K562 (cell line): Measurements from ENCODE around the gene MLLT6. TPM values are rescaled to one million over a fixed set of nuclear protein-coding genes. Genes with fewer than 3 reads are reported as not detected.

Experiments
- ATAC-seq: fragments of 200-7000 bp; cut with Tn5 transposase; 3 replicates; pipeline ENCODE4 v1.9.1; 2020; ENCODE audit warnings: moderate library complexity
- BruUV-seq: library from RNA; stranded (reverse); fragments of 400-500 nt; replicated peaks from 2 replicates; lab custom pipeline; 2021; lab: Mats Ljungman, UMichigan
- CTCF ChIA-PET: fragments of 300-600 bp; formaldehyde crosslinking; extraction: SDS; loops from one replicate; lab custom pipeline; 2021; ENCODE audit warnings: low intra/inter-chr PET ratio; lab: Yijun Ruan, JAX
- POLR2A ChIA-PET: fragments of 300-600, 350-650 bp; sonication (Branson Sonifier 250); formaldehyde crosslinking; extraction: SDS; loops from one replicate; lab custom pipeline; 2021; ENCODE audit warnings: antibody characterized with exemption, inconsistent platforms; lab: Yijun Ruan, JAX
- DNase-seq, 4 experiments: peaks; one replicate each; pipeline versions ENCODE4 v3.0.0 to v3.0.0-alpha.2; 2011 to 2018; ENCODE audit warnings: low spot score in 3 of 4, mixed read lengths in 3 of 4; ENCODE audit errors: extremely low read depth in 1 of 4
- FAIRE-seq: peaks from 2 replicates; lab custom pipeline; 2011; peaks lifted over from hg19 to GRCh38; lab: Jason Lieb, UNC
- H2AFZ ChIP-seq: 2 replicates; pipeline ENCODE4 v1.6.0; 2011; ENCODE audit warnings: low read depth, low read length, control low read depth, inconsistent platforms
- H3K27ac ChIP-seq: fragments of 200-600 bp; 3 replicates; pipeline ENCODE4 v1.8.0; 2011; ENCODE audit warnings: low read depth, mild to moderate bottlenecking, control low read depth, inconsistent platforms, low read length, moderate library complexity, mixed read lengths; ENCODE audit errors: extremely low read depth
- H3K27me3 ChIP-seq, 2 experiments: fragments of 300-600 bp in 1 of 2; 2 replicates in 1 of 2; 3 replicates in 1 of 2; pipeline versions ENCODE4 v1.6.0 to v1.8.0; 2011; ENCODE audit warnings: inconsistent platforms in 2 of 2, low read length in 2 of 2, mild to moderate bottlenecking in 1 of 2, mixed read lengths in 1 of 2, moderate library complexity in 1 of 2; ENCODE audit not compliant: control insufficient read depth in 2 of 2, insufficient read depth in 2 of 2
- H3K36me3 ChIP-seq: fragments of 300-600 bp; 3 replicates; pipeline ENCODE4 v1.8.0; 2011; ENCODE audit warnings: mild to moderate bottlenecking, low read length, inconsistent platforms; ENCODE audit not compliant: control insufficient read depth, insufficient read depth
- H3K4me1 ChIP-seq, 2 experiments: fragments of 200-600 bp in 1 of 2; replicated peaks in 1 of 2; 2 replicates in 1 of 2; 3 replicates in 1 of 2; pipeline versions ENCODE4 v1.5.1 to v1.8.0; 2011; ENCODE audit warnings: inconsistent platforms in 2 of 2, low read length in 2 of 2, mild to moderate bottlenecking in 1 of 2, mixed read lengths in 1 of 2, moderate library complexity in 1 of 2; ENCODE audit not compliant: control insufficient read depth in 2 of 2, insufficient read depth in 2 of 2
- H3K4me2 ChIP-seq: 2 replicates; pipeline ENCODE4 v1.6.1; 2011; ENCODE audit warnings: low read length, control low read depth, inconsistent platforms, mixed read lengths; ENCODE audit not compliant: insufficient read depth
- H3K4me3 ChIP-seq: fragments of 200-600 bp; sonication (generic), shearing (Covaris generic); 2 replicates; pipeline ENCODE4 v1.5.1; 2016; ENCODE audit warnings: control low read depth, inconsistent platforms
- H3K79me2 ChIP-seq: fragments of 200-600 bp; 3 replicates; pipeline ENCODE4 v1.8.0; 2011; ENCODE audit warnings: low read length, inconsistent platforms; ENCODE audit not compliant: control insufficient read depth, insufficient read depth
- H3K9ac ChIP-seq, 2 experiments: 2 replicates each; pipeline versions ENCODE4 v1.6.0 to v1.6.1; 2011; ENCODE audit warnings: low read depth in 2 of 2, low read length in 2 of 2, control low read depth in 1 of 2, inconsistent platforms in 1 of 2, mild to moderate bottlenecking in 1 of 2, mixed read lengths in 1 of 2; ENCODE audit not compliant: insufficient read depth in 1 of 2
- H3K9me1 ChIP-seq: one replicate; pipeline ENCODE4 v1.6.0; 2011; ENCODE audit warnings: inconsistent platforms, mild to moderate bottlenecking, low read length, moderate library complexity; ENCODE audit not compliant: control insufficient read depth, insufficient read depth
- H3K9me3 ChIP-seq: replicated peaks from 2 replicates; pipeline ENCODE4 v1.5.1; 2011; ENCODE audit warnings: low read depth, low read length, inconsistent platforms; ENCODE audit not compliant: control insufficient read depth, insufficient read depth
- H4K20me1 ChIP-seq: replicated peaks from 2 replicates; pipeline ENCODE4 v1.6.1; 2011; ENCODE audit warnings: low read length, inconsistent platforms, mixed read lengths; ENCODE audit not compliant: control insufficient read depth, insufficient read depth
- CBX2 ChIP-seq: fragments of 200-600 bp; sonication (generic); IDR thresholded peaks from one replicate; pipeline ENCODE4 v1.6.1; 2012; ENCODE audit warnings: mild to moderate bottlenecking, low read length, inconsistent platforms; ENCODE audit not compliant: insufficient read depth, poor library complexity, severe bottlenecking
- CREB1 ChIP-seq, 2 experiments: sonication (generic) in 1 of 2; formaldehyde crosslinking in 1 of 2; IDR thresholded peaks; 2 replicates each; pipeline versions ENCODE4 v1.6.1 to v1.8.0; 2012 to 2022; ENCODE audit warnings: inconsistent platforms in 1 of 2, mild to moderate bottlenecking in 1 of 2, missing genetic modification reagents in 1 of 2, moderate library complexity in 1 of 2
- NFXL1 ChIP-seq: fragments of 450-650 bp; formaldehyde crosslinking; IDR thresholded peaks from 2 replicates; pipeline ENCODE4 v1.4.0; 2021; ENCODE audit warnings: mild to moderate bottlenecking
- PHTF2 ChIP-seq: fragments of 250-450 bp; sonication (Bioruptor Pico); IDR thresholded peaks from 2 replicates; pipeline ENCODE4 v1.5.0; 2021; ENCODE audit warnings: mild to moderate bottlenecking
- RFX1 ChIP-seq: fragments of 450-650 bp; IDR thresholded peaks from 2 replicates; pipeline ENCODE4 v1.6.1; 2016; ENCODE audit warnings: mild to moderate bottlenecking, moderate library complexity
- RFX5 ChIP-seq: IDR thresholded peaks from 2 replicates; pipeline ENCODE4 v1.6.1; 2011; ENCODE audit warnings: low read depth, mild to moderate bottlenecking, improper control_type of control experiment, low read length
- ZC3H4 ChIP-seq: sonication (generic); formaldehyde crosslinking; IDR thresholded peaks from 2 replicates; pipeline ENCODE4 v1.9.0; 2021; ENCODE audit warnings: missing genetic modification reagents, borderline replicate concordance
- ZNF77 ChIP-seq: fragments of 250-450 bp; sonication (Bioruptor Pico); IDR thresholded peaks from 2 replicates; pipeline ENCODE4 v1.5.0; 2020
- whole genome bisulfite sequencing: fragments of 100-300 bp; shearing (Covaris generic); methylation state at CpG from one replicate; pipeline ENCODE4 v1.1.6; 2016; ENCODE audit warnings: low coverage, mixed read lengths; ENCODE audit not compliant: insufficient coverage; ENCODE audit errors: missing lambda C conversion rate; 5-methylcytosine and 5-hydroxymethylcytosine counted together
- in situ Hi-C: fragments of 300-500 bp; cut with MboI; formaldehyde crosslinking; loops from 4 replicates; pipeline ENCODE4 v1.15.0; 2018; ENCODE audit warnings: inconsistent platforms, mixed read lengths
- intact Hi-C: fragments of 100-400 bp; cut with micrococcal nuclease; formaldehyde crosslinking; loops from 2 replicates; pipeline ENCODE4 v1.14.2; 2022
- polyA plus RNA-seq, 8 experiments: library from polyadenylated mRNA; depleted of rRNA in 4 of 8; stranded (reverse) in 5 of 8; unstranded in 3 of 8; fragments of >200 nt; fragmentation: Nextera tagmentation in 2 of 8; fragmentation: Illumina TruSeq in 1 of 8; extraction: Ambion mirVana in 2 of 8; extraction: Trizol in 1 of 8; gene quantifications; 2 replicates each; pipeline versions ENCODE4 v1.2.1 to v1.2.3, GENCODE V29; 2011 to 2014; ENCODE audit warnings: inconsistent platforms in 1 of 8, missing spikeins in 1 of 8
- total RNA-seq, 7 experiments: library from RNA; depleted of rRNA in 6 of 7; stranded (reverse); fragments of >200 nt in 6 of 7; fragmentation: Illumina TruSeq in 2 of 7; extraction: Trizol in 2 of 7; gene quantifications; 2 replicates each; pipeline versions ENCODE4 v1.2.1 to v1.2.3, GENCODE V29; 2011 to 2021; ENCODE audit warnings: low replicate concordance in 1 of 7
- TF ChIP-seq, protein P1 (sequence below): fragments of 250-450 bp; sonication (Bioruptor Pico); IDR thresholded peaks from 2 replicates; pipeline ENCODE4 v1.5.0; 2021
- TF ChIP-seq, protein P2 (sequence below): fragments of 250-450 bp; sonication (Bioruptor Pico); IDR thresholded peaks from 2 replicates; pipeline ENCODE4 v1.5.0; 2020; ENCODE audit warnings: mild to moderate bottlenecking
- TF ChIP-seq, protein P3 (sequence below): fragments of 200-400 bp; formaldehyde crosslinking; IDR thresholded peaks from 2 replicates; pipeline ENCODE4 v1.6.1; 2017; ENCODE audit warnings: mild to moderate bottlenecking, low read depth, low read length, moderate library complexity
- TF ChIP-seq, protein P4 (sequence below): fragments of 250-450 bp; sonication (Bioruptor Pico); IDR thresholded peaks from 2 replicates; pipeline ENCODE4 v1.8.0; 2022; ENCODE audit warnings: moderate library complexity, mild to moderate bottlenecking, inconsistent platforms
- TF ChIP-seq, protein P5 (sequence below): fragments of 250-450 bp; sonication (Bioruptor Pico); IDR thresholded peaks from 2 replicates; pipeline ENCODE4 v1.8.0; 2022; ENCODE audit warnings: moderate library complexity, mild to moderate bottlenecking, inconsistent platforms
- TF ChIP-seq, protein P6 (sequence below): sonication (generic); formaldehyde crosslinking; IDR thresholded peaks from 2 replicates; pipeline ENCODE4 v1.8.1; 2023; ENCODE audit warnings: mild to moderate bottlenecking, missing genetic modification reagents

The MLLT6 gene
- total and polyA plus RNA-seq, 9 of the 15 experiments (the other 6 are each of a cell fraction or from before 2014, with no cell fraction given): 3.1 to 71.7 (median 30.0) TPM

DNA sequence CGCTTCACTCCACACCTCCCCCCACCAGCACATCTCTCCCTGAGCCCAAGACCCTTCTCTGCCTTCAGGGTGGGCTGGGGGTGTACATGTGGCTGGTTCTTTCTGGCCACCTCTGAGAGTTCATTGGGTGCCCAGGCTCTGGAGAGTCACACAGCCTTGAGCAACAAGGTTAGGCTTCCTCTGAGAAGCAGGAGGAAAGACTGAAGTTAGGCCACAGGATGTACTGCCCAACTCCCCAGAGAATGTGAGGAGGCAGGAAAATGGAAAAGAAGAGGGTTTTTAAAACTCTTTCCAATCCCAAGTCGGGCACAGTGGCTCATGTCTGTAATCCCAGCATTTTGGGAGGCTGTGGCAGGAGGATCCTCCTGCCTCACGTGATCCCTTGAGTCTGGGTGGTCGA is 35.7 kb downstream of the MLLT6 start:
- peaks cover 5% of the 10 kb centered on the region for H3K9me1 ChIP-seq
- in situ Hi-C loops: no loop called here
- peaks cover 10% of the 10 kb centered on the region for H4K20me1 ChIP-seq
- peaks cover 40% of the 10 kb centered on the region for H3K79me2 ChIP-seq
- ATAC-seq (no peak), DNase-seq (no peak), FAIRE-seq (no peak)
- no peak overlapping the region for H3K27ac ChIP-seq
- WGBS: 64% methylated on average over 3 of the region's 4 CpGs
- no peaks in the 10 kb centered on the region for H3K27me3 ChIP-seq
- H3K9me3 ChIP-seq: no peaks in the 10 kb centered on the region
- no TSS peak for BruUV-seq
- H2AFZ ChIP-seq: no peak overlapping the region
- H3K4me2 ChIP-seq: no peak overlapping the region
- peak overlapping the region in 1 of 2 experiments; percentile 56; a peak in 1 of 4 replicates for H3K9ac ChIP-seq
- peaks cover 5 to 27% of the 10 kb centered on the region in 2 experiments for H3K4me1 ChIP-seq
- no peak overlapping the region for H3K4me3 ChIP-seq
- ChIA-PET POLR2A (no interaction called here), CTCF (no interaction called here)
- peaks cover 49% of the 10 kb centered on the region; the same call in 2 of the 3 replicates for H3K36me3 ChIP-seq
- intact Hi-C loops: no loop called here
- TF ChIP-seq, protein P1, sequence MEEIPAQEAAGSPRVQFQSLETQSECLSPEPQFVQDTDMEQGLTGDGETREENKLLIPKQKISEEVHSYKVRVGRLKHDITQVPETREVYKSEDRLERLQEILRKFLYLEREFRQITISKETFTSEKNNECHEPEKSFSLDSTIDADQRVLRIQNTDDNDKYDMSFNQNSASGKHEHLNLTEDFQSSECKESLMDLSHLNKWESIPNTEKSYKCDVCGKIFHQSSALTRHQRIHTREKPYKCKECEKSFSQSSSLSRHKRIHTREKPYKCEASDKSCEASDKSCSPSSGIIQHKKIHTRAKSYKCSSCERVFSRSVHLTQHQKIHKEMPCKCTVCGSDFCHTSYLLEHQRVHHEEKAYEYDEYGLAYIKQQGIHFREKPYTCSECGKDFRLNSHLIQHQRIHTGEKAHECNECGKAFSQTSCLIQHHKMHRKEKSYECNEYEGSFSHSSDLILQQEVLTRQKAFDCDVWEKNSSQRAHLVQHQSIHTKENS (CRISPR knock-in tag): no peak
- TF ChIP-seq NFXL1 (CRISPR knock-in tag) (no peak), ZNF77 (no peak), CBX2 (no peak), PHTF2 (CRISPR knock-in tag) (no peak), ZC3H4 (no peak), CREB1 (IDR thresholded peaks at IDR 0.05) (no peak), CREB1 (CRISPR knock-in tag; IDR thresholded peaks at IDR 0.05) (no peak), RFX1 (no peak), RFX5 (no peak)
- TF ChIP-seq, protein P2, sequence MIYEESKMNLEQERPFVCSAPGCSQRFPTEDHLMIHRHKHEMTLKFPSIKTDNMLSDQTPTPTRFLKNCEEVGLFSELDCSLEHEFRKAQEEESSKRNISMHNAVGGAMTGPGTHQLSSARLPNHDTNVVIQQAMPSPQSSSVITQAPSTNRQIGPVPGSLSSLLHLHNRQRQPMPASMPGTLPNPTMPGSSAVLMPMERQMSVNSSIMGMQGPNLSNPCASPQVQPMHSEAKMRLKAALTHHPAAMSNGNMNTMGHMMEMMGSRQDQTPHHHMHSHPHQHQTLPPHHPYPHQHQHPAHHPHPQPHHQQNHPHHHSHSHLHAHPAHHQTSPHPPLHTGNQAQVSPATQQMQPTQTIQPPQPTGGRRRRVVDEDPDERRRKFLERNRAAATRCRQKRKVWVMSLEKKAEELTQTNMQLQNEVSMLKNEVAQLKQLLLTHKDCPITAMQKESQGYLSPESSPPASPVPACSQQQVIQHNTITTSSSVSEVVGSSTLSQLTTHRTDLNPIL (CRISPR knock-in tag): no peak
- TF ChIP-seq, protein P3, sequence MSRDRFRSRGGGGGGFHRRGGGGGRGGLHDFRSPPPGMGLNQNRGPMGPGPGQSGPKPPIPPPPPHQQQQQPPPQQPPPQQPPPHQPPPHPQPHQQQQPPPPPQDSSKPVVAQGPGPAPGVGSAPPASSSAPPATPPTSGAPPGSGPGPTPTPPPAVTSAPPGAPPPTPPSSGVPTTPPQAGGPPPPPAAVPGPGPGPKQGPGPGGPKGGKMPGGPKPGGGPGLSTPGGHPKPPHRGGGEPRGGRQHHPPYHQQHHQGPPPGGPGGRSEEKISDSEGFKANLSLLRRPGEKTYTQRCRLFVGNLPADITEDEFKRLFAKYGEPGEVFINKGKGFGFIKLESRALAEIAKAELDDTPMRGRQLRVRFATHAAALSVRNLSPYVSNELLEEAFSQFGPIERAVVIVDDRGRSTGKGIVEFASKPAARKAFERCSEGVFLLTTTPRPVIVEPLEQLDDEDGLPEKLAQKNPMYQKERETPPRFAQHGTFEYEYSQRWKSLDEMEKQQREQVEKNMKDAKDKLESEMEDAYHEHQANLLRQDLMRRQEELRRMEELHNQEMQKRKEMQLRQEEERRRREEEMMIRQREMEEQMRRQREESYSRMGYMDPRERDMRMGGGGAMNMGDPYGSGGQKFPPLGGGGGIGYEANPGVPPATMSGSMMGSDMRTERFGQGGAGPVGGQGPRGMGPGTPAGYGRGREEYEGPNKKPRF: no peak
- TF ChIP-seq, protein P4, sequence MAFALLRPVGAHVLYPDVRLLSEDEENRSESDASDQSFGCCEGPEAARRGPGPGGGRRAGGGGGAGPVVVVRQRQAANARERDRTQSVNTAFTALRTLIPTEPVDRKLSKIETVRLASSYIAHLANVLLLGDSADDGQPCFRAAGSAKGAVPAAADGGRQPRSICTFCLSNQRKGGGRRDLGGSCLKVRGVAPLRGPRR (CRISPR knock-in tag): no peak
- TF ChIP-seq, protein P5, sequence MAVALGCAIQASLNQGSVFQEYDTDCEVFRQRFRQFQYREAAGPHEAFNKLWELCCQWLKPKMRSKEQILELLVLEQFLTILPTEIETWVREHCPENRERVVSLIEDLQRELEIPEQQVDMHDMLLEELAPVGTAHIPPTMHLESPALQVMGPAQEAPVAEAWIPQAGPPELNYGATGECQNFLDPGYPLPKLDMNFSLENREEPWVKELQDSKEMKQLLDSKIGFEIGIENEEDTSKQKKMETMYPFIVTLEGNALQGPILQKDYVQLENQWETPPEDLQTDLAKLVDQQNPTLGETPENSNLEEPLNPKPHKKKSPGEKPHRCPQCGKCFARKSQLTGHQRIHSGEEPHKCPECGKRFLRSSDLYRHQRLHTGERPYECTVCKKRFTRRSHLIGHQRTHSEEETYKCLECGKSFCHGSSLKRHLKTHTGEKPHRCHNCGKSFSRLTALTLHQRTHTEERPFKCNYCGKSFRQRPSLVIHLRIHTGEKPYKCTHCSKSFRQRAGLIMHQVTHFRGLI (CRISPR knock-in tag): no peak
- TF ChIP-seq, protein P6, sequence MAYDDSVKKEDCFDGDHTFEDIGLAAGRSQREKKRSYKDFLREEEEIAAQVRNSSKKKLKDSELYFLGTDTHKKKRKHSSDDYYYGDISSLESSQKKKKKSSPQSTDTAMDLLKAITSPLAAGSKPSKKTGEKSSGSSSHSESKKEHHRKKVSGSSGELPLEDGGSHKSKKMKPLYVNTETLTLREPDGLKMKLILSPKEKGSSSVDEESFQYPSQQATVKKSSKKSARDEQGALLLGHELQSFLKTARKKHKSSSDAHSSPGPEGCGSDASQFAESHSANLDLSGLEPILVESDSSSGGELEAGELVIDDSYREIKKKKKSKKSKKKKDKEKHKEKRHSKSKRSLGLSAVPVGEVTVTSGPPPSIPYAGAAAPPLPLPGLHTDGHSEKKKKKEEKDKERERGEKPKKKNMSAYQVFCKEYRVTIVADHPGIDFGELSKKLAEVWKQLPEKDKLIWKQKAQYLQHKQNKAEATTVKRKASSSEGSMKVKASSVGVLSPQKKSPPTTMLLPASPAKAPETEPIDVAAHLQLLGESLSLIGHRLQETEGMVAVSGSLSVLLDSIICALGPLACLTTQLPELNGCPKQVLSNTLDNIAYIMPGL (CRISPR knock-in tag): no peak
